SK-N-SH (cell line): Measurements from ENCODE around the gene CARS2. TPM values are rescaled to one million over a fixed set of nuclear protein-coding genes. Genes with fewer than 3 reads are reported as not detected.

Experiments used
- CTCF ChIA-PET: fragments of 300-600, 350-600 bp; formaldehyde crosslinking; extraction: SDS; loops from one replicate; lab custom pipeline; 2021; lab: Yijun Ruan, JAX
- POLR2A ChIA-PET: fragments of 350-600 bp; sonication (Branson Sonifier 250); formaldehyde crosslinking; extraction: SDS; loops from one replicate; lab custom pipeline; 2020; ENCODE audit warnings: antibody characterized with exemption, inconsistent platforms; lab: Yijun Ruan, JAX
- DNase-seq: peaks from one replicate; pipeline ENCODE4 v3.0.0; 2012
- H2AFZ ChIP-seq: fragments of 200-600 bp; sonication (generic); 2 replicates; pipeline ENCODE4 v1.8.1; 2016; ENCODE audit warnings: antibody characterized with exemption, mild to moderate bottlenecking, low read depth
- H3F3A ChIP-seq: fragments of 200-600 bp; sonication (generic); replicated peaks from 2 replicates; pipeline ENCODE3; 2016; ENCODE audit warnings: antibody characterized with exemption, mild to moderate bottlenecking; ENCODE audit not compliant: insufficient read depth
- H3K27ac ChIP-seq, 2 experiments: fragments of 200-500 bp in 1 of 2; fragments of 200-600 bp in 1 of 2; sonication (Bioruptor generic) in 1 of 2; sonication (generic), shearing (Covaris generic) in 1 of 2; 2 replicates each; pipeline versions ENCODE4 v1.5.1 to v1.6.1; 2014 to 2016; ENCODE audit warnings: low read depth in 2 of 2, inconsistent platforms in 1 of 2, low read length in 1 of 2, mild to moderate bottlenecking in 1 of 2, mixed read lengths in 1 of 2
- H3K27me3 ChIP-seq: fragments of 200-600 bp; sonication (generic), shearing (Covaris generic); 2 replicates; pipeline ENCODE4 v1.6.1; 2016; ENCODE audit warnings: mixed run types; ENCODE audit not compliant: insufficient read depth
- H3K36me3 ChIP-seq, 2 experiments: fragments of 200-500 bp in 1 of 2; fragments of 200-600 bp in 1 of 2; sonication (Bioruptor generic) in 1 of 2; sonication (generic) in 1 of 2; replicated peaks in 1 of 2; 2 replicates each; pipeline versions ENCODE3 to v1.5.1; 2014 to 2016; ENCODE audit warnings: low read length in 1 of 2, mild to moderate bottlenecking in 1 of 2; ENCODE audit not compliant: insufficient read depth in 2 of 2, control insufficient read depth in 1 of 2
- H3K4me1 ChIP-seq, 2 experiments: fragments of 200-500 bp in 1 of 2; fragments of 200-600 bp in 1 of 2; sonication (Bioruptor generic) in 1 of 2; sonication (generic), shearing (Covaris generic) in 1 of 2; 2 replicates each; pipeline versions ENCODE4 v1.5.1 to v1.6.1; 2014 to 2016; ENCODE audit warnings: low read depth in 1 of 2, low read length in 1 of 2, mixed run types in 1 of 2; ENCODE audit not compliant: insufficient read depth in 2 of 2, control insufficient read depth in 1 of 2
- H3K4me2 ChIP-seq: fragments of 200-600 bp; sonication (generic), shearing (Covaris generic); 2 replicates; pipeline ENCODE4 v1.6.1; 2017; ENCODE audit warnings: mixed run types
- H3K4me3 ChIP-seq, 2 experiments: fragments of 200-500 bp in 1 of 2; fragments of 200-600 bp in 1 of 2; sonication (Bioruptor generic) in 1 of 2; sonication (generic), shearing (Covaris generic) in 1 of 2; 2 replicates each; pipeline versions ENCODE4 v1.5.1 to v1.8.1; 2014 to 2016; ENCODE audit warnings: low read depth in 2 of 2, inconsistent platforms in 1 of 2, low read length in 1 of 2, mild to moderate bottlenecking in 1 of 2, mixed read lengths in 1 of 2, moderate library complexity in 1 of 2
- H3K79me2 ChIP-seq: fragments of 200-600 bp; sonication (generic); 2 replicates; pipeline ENCODE4 v1.8.1; 2017; ENCODE audit warnings: mild to moderate bottlenecking; ENCODE audit not compliant: insufficient read depth
- H3K9ac ChIP-seq: fragments of 200-600 bp; sonication (generic); 2 replicates; pipeline ENCODE4 v1.6.1; 2017; ENCODE audit warnings: mixed run types
- H3K9me2 ChIP-seq: fragments of 200-600 bp; sonication (generic); 2 replicates; pipeline ENCODE4 v1.6.1; 2017; ENCODE audit warnings: mixed run types
- H3K9me3 ChIP-seq: fragments of 200-600 bp; sonication (generic); 2 replicates; pipeline ENCODE4 v1.6.1; 2017; ENCODE audit warnings: mixed run types, mild to moderate bottlenecking, moderate library complexity
- H4K20me1 ChIP-seq: fragments of 200-600 bp; sonication (generic); 2 replicates; pipeline ENCODE4 v1.6.1; 2017; ENCODE audit warnings: mild to moderate bottlenecking, mixed run types; ENCODE audit not compliant: insufficient read depth
- CHD2 ChIP-seq: fragments of 150-350 bp; IDR thresholded peaks from 2 replicates; pipeline ENCODE4 v1.6.1; 2018; ENCODE audit warnings: low read length; ENCODE audit not compliant: partially characterized antibody
- ELF1 ChIP-seq: IDR thresholded peaks from 2 replicates; pipeline ENCODE4 v1.4.0; 2012
- EP300 ChIP-seq, 2 experiments: IDR thresholded peaks; 2 replicates each; pipeline versions ENCODE4 v1.4.0 to v1.6.1; 2012; ENCODE audit warnings: borderline replicate concordance in 1 of 2, low read depth in 1 of 2, low read length in 1 of 2
- EZH2phosphoT487 ChIP-seq: fragments of 200-600 bp; sonication (generic); IDR thresholded peaks from 2 replicates; pipeline ENCODE4 v1.6.1; 2017; ENCODE audit warnings: low read depth, mixed run types, mild to moderate bottlenecking, antibody characterized with exemption, moderate library complexity, borderline replicate concordance
- FOXM1 ChIP-seq: IDR thresholded peaks from 2 replicates; pipeline ENCODE4 v1.4.0; 2012; ENCODE audit warnings: low read depth, mild to moderate bottlenecking
- GATA2 ChIP-seq: sonication (generic); formaldehyde crosslinking; IDR thresholded peaks from 2 replicates; pipeline ENCODE4 v1.5.0; 2020; ENCODE audit warnings: mild to moderate bottlenecking, missing genetic modification reagents
- IRF3 ChIP-seq: fragments of 150-350 bp; IDR thresholded peaks from 2 replicates; pipeline ENCODE4 v1.6.1; 2016; ENCODE audit warnings: mild to moderate bottlenecking, low read depth, low read length
- JUND ChIP-seq: IDR thresholded peaks from 2 replicates; pipeline ENCODE4 v1.4.0; 2012
- MAX ChIP-seq: IDR thresholded peaks from 2 replicates; pipeline ENCODE4 v1.4.0; 2012; ENCODE audit warnings: low read depth
- MXI1 ChIP-seq: IDR thresholded peaks from 2 replicates; pipeline ENCODE4 v1.6.1; 2012; ENCODE audit warnings: mild to moderate bottlenecking, low read depth, low read length, improper control_type of control experiment
- NFIC ChIP-seq: IDR thresholded peaks from 2 replicates; pipeline ENCODE4 v1.4.0; 2012; ENCODE audit warnings: borderline replicate concordance
- NRF1 ChIP-seq: IDR thresholded peaks from 2 replicates; pipeline ENCODE4 v1.6.1; 2012; ENCODE audit warnings: low read depth, mild to moderate bottlenecking, low read length
- POLR2AphosphoS5 ChIP-seq: IDR thresholded peaks from 2 replicates; pipeline ENCODE4 v1.6.1; 2012; ENCODE audit warnings: low read depth, low read length
- RAD21 ChIP-seq: IDR thresholded peaks from 2 replicates; pipeline ENCODE4 v1.6.1; 2012; ENCODE audit warnings: mild to moderate bottlenecking, low read length
- RCOR1 ChIP-seq: fragments of 150-350 bp; IDR thresholded peaks from 2 replicates; pipeline ENCODE4 v1.6.1; 2017; ENCODE audit warnings: antibody characterized with exemption, low read length
- SIN3A ChIP-seq: IDR thresholded peaks from 2 replicates; pipeline ENCODE4 v1.6.1; 2012; ENCODE audit warnings: low read depth, mild to moderate bottlenecking, low read length, moderate library complexity, borderline replicate concordance
- TAF1 ChIP-seq: IDR thresholded peaks from 2 replicates; pipeline ENCODE4 v1.6.1; 2012; ENCODE audit warnings: low read depth, mild to moderate bottlenecking, low read length, moderate library complexity, borderline replicate concordance
- YY1 ChIP-seq: IDR thresholded peaks from 2 replicates; pipeline ENCODE4 v1.4.0; 2012; ENCODE audit warnings: low read depth, mild to moderate bottlenecking
- WGBS: methylation state at CpG from one replicate; pipeline ENCODE4 v1.1.6; 2017; ENCODE audit warnings: low lambda C conversion rate; 5-methylcytosine and 5-hydroxymethylcytosine counted together
- polyA plus RNA-seq, 3 experiments: library from polyadenylated mRNA; depleted of rRNA; stranded (reverse); fragments of >200 nt; gene quantifications; 2 replicates each; pipeline ENCODE4 v1.2.3, GENCODE V29; 2012
- TF ChIP-seq, protein P1 (sequence below): IDR thresholded peaks from 2 replicates; pipeline ENCODE4 v1.6.1; 2012; ENCODE audit warnings: mild to moderate bottlenecking, low read depth, low read length, moderate library complexity

CARS2 gene
- polyA plus RNA-seq, 1 of the 3 experiments (the other 2 are of a cell fraction) = 78.6 TPM

DNA sequence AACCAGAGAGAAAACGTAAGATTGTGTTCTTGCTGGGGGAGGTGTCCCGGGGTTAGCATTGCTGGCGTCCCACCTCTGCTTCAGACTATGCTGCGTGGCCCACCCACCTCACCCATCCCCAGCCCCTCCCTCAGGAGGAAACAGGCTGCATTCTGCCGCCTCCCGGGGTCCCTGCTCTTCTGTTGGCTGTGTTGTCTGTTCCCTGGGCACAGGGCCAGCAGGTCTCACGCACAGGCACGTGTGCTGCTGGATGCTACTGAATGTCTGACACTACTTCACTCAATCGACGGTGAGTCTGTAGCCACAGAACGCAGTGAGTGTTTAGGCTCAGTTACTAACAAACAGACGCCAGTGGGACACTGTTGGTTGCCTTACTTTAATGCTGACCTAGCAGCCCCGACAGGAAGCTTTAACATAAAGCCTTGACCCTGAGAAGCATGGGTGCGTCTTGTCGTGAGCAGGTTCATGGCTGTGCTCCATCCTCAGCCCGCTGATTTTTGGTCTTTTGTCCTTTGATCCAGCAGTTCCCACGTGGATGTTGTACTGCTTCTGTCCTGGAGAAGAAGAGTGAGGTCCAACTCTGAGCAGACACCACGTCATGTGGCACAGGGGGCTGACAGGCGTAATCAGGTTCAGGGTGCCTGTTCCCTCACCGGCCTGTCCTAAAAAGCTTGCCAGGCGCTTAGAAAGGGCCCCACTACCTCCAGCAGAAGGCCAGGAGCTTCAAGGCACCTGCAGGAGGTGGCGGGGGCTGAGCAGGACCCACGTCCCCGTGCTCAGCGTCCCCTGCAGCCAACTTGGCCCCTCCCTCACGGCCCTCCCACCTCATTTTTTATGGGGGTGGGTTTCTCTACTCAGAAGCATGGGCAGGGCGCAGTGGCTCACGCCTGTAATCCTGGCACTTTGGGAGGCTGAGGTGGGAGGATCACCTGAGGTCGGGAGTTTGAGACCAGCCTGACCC, 64.6 kb downstream of the CARS2 start:
- Histone ChIP-seq H3F3A (peaks cover 6% of the 10 kb centered on the region), H3K27ac (peak overlapping the region in 1 of 2 experiments; percentile 54; a peak in 2 of 4 replicates), H3K9me2 (no peaks in the 10 kb centered on the region), H3K4me1 (peaks cover 0 to 17% of the 10 kb centered on the region in 2 experiments; a peak in 1 of 4 replicates), H4K20me1 (no peaks in the 10 kb centered on the region), H2AFZ (no peak overlapping the region), H3K9ac (no peak overlapping the region), H3K4me3 (no peak overlapping the region), H3K9me3 (no peaks in the 10 kb centered on the region), H3K36me3 (peaks cover 22 to 83% of the 10 kb centered on the region in 2 experiments), H3K27me3 (no peaks in the 10 kb centered on the region), H3K79me2 (no peaks in the 10 kb centered on the region), H3K4me2 (no peak overlapping the region)
- POLR2A ChIA-PET = interaction anchor here (1.0 kb wide), 1 partner anchor 12 kb away, joined by 3 read pairs; no protein-coding TSS in a partner anchor
- TF ChIP-seq MXI1 (peak; percentile 80), RAD21 (no peak), CHD2 (peak; percentile 33)
- peak; percentile 81 for DNase-seq
- CTCF ChIA-PET = interaction anchor here (0.7 to 2.2 kb wide), 4 partner anchors 13 to 48 kb away, joined by 3 to 6 read pairs (median 4); no protein-coding TSS in a partner anchor
- WGBS = 79% methylated on average over 21 of the region's 29 CpGs

DNA sequence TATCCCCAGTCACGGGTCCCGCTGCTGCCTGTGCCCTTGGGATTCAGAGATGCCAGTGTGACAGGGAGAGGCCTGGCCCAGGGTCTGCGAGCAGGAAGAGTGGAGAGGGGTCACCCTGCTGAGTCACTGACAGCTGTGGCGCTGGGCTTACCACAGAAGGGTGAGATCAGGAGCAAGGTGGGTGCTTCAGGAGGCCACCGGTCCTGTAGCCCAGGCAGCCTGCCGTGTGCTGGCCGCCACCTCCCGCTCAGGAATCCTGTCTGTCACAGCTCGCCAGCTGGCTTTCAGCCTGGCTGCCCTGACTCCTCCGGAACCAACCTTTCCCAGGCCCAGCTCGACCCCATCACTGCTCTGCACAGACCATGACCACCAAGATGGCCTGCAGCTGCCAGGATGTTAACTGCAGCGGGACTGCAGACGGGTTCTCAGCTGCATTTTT, 65.3 kb downstream of the CARS2 start:
- Histone ChIP-seq H3K4me1 (peaks cover 0 to 17% of the 10 kb centered on the region in 2 experiments; a peak in 1 of 4 replicates), H3K79me2 (peaks cover 4% of the 10 kb centered on the region; the same call in 1 of the 2 replicates), H3K27ac (peak overlapping the region in 1 of 2 experiments; percentile 54; a peak in 2 of 4 replicates), H2AFZ (no peak overlapping the region), H3F3A (peaks cover 6% of the 10 kb centered on the region), H3K9ac (no peak overlapping the region), H4K20me1 (no peaks in the 10 kb centered on the region), H3K4me3 (no peak overlapping the region), H3K36me3 (peaks cover 26 to 87% of the 10 kb centered on the region in 2 experiments), H3K27me3 (no peaks in the 10 kb centered on the region), H3K4me2 (no peak overlapping the region), H3K9me3 (no peaks in the 10 kb centered on the region), H3K9me2 (no peaks in the 10 kb centered on the region)
- DNase-seq = peak; percentile 68
- POLR2A ChIA-PET = interaction anchor here (1.0 kb wide), 1 partner anchor 11 kb away, joined by 3 read pairs; no protein-coding TSS in a partner anchor
- TF ChIP-seq MXI1 = no peak; the same call in 1 of the 2 replicates
- TF ChIP-seq, protein P1, sequence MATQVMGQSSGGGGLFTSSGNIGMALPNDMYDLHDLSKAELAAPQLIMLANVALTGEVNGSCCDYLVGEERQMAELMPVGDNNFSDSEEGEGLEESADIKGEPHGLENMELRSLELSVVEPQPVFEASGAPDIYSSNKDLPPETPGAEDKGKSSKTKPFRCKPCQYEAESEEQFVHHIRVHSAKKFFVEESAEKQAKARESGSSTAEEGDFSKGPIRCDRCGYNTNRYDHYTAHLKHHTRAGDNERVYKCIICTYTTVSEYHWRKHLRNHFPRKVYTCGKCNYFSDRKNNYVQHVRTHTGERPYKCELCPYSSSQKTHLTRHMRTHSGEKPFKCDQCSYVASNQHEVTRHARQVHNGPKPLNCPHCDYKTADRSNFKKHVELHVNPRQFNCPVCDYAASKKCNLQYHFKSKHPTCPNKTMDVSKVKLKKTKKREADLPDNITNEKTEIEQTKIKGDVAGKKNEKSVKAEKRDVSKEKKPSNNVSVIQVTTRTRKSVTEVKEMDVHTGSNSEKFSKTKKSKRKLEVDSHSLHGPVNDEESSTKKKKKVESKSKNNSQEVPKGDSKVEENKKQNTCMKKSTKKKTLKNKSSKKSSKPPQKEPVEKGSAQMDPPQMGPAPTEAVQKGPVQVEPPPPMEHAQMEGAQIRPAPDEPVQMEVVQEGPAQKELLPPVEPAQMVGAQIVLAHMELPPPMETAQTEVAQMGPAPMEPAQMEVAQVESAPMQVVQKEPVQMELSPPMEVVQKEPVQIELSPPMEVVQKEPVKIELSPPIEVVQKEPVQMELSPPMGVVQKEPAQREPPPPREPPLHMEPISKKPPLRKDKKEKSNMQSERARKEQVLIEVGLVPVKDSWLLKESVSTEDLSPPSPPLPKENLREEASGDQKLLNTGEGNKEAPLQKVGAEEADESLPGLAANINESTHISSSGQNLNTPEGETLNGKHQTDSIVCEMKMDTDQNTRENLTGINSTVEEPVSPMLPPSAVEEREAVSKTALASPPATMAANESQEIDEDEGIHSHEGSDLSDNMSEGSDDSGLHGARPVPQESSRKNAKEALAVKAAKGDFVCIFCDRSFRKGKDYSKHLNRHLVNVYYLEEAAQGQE = no peak
- no peak for TF ChIP-seq GATA2
- TF ChIP-seq JUND = no peak
- TF ChIP-seq NRF1 = no peak
- no peak for TF ChIP-seq RCOR1
- no peak for TF ChIP-seq NFIC
- TF ChIP-seq ELF1 = no peak
- TF ChIP-seq IRF3 = no peak
- TF ChIP-seq MAX = no peak
- no peak for TF ChIP-seq SIN3A
- TF ChIP-seq EZH2phosphoT487 = no peak
- TF ChIP-seq FOXM1 = no peak
- no peak for TF ChIP-seq YY1
- no peak for TF ChIP-seq TAF1
- no peak for TF ChIP-seq EP300 (IDR thresholded peaks at IDR 0.05; ENCODE audit: borderline replicate concordance in 1 of 2, low read depth in 1 of 2, low read length in 1 of 2)
- TF ChIP-seq POLR2AphosphoS5 = no peak
- CTCF ChIA-PET = interaction anchor here (0.7 to 2.2 kb wide), 5 partner anchors 12 to 61 kb away, joined by 3 to 6 read pairs (median 3); no protein-coding TSS in a partner anchor
- WGBS = 62% methylated on average over 6 of the region's 13 CpGs
